Mucosa of rectum (tissue), 2 donors: Measurements from ENCODE around the gene FAHD2A.
"Not testable (repeated sequence)": the region's sequence is repeated elsewhere in the genome, so short reads cannot be mapped to it uniquely, and the experiment has no call there.

Experiments used
- H3K27ac ChIP-seq, 2 donors: one replicate each; pipeline ENCODE4 v1.7.0; 2013; ENCODE audit warnings: inconsistent platforms in 2 of 2, low read depth in 2 of 2, low read length in 2 of 2
- H3K27me3 ChIP-seq, 2 donors: one replicate each; pipeline ENCODE4 v1.7.0; 2013; ENCODE audit warnings: low read length in 2 of 2; ENCODE audit not compliant: control insufficient read depth in 2 of 2, insufficient read depth in 2 of 2
- H3K36me3 ChIP-seq, 2 donors: one replicate each; pipeline ENCODE4 v1.7.0; 2013; ENCODE audit warnings: low read length in 2 of 2; ENCODE audit not compliant: control insufficient read depth in 2 of 2, insufficient read depth in 2 of 2
- H3K4me1 ChIP-seq, 2 donors: one replicate each; pipeline ENCODE4 v1.7.0; 2013; ENCODE audit warnings: low read length in 2 of 2, mild to moderate bottlenecking in 1 of 2; ENCODE audit not compliant: control insufficient read depth in 2 of 2, insufficient read depth in 2 of 2
- H3K4me3 ChIP-seq, 2 donors: one replicate each; pipeline ENCODE4 v1.7.0; 2013; ENCODE audit warnings: low read length in 2 of 2
- H3K9ac ChIP-seq, 2 donors: one replicate each; pipeline ENCODE4 v1.7.0; 2013; ENCODE audit warnings: low read length in 2 of 2, low read depth in 1 of 2, mild to moderate bottlenecking in 1 of 2
- H3K9me3 ChIP-seq, 2 donors: one replicate each; pipeline ENCODE4 v1.7.0; 2013; ENCODE audit warnings: low read length in 2 of 2; ENCODE audit not compliant: control insufficient read depth in 2 of 2
- donor health status: healthy.
- donor health status: Normal muscosa, but diverticular disease.

FAHD2A gene

GRCh38 chr2:95435162-95435871 lies 32.8 kb downstream of the FAHD2A start:
- not testable (repeated sequence) for H3K4me1 ChIP-seq, H3K27ac ChIP-seq, H3K9ac ChIP-seq, H3K27me3 ChIP-seq, H3K36me3 ChIP-seq, H3K4me3 ChIP-seq, H3K9me3 ChIP-seq

GRCh38 chr2:95435872-95436209 lies 33.3 kb downstream of the FAHD2A start:
- H3K27me3 ChIP-seq, H3K27ac ChIP-seq, H3K4me1 ChIP-seq, H3K36me3 ChIP-seq, H3K9ac ChIP-seq, H3K9me3 ChIP-seq, H3K4me3 ChIP-seq: not testable (repeated sequence)

- H3K4me3 ChIP-seq, H3K27ac ChIP-seq, H3K27me3 ChIP-seq, H3K9me3 ChIP-seq, H3K4me1 ChIP-seq, H3K36me3 ChIP-seq, H3K9ac ChIP-seq: not testable (repeated sequence)
These were observed 40.1 kb downstream of the FAHD2A start for GRCh38 chr2:95442474-95443099.

GRCh38 chr2:95445317-95445716 lies 42.8 kb downstream of the FAHD2A start:
- H3K27me3 ChIP-seq, H3K9ac ChIP-seq, H3K36me3 ChIP-seq, H3K27ac ChIP-seq, H3K4me1 ChIP-seq, H3K9me3 ChIP-seq, H3K4me3 ChIP-seq: not testable (repeated sequence)

GRCh38 chr2:95463292-95463691 lies 60.8 kb downstream of the FAHD2A start:
- H3K4me3 ChIP-seq, H3K27me3 ChIP-seq, H3K9me3 ChIP-seq, H3K36me3 ChIP-seq, H3K27ac ChIP-seq, H3K9ac ChIP-seq, H3K4me1 ChIP-seq: not testable (repeated sequence)
